ENCODE measurements around the gene MAD1L1.

MAD1L1 gene

GRCh38 chr7:1798191-1798590 is 434.6 kb downstream of the MAD1L1 start (continued):
- TF ChIP-seq, protein P1, sequence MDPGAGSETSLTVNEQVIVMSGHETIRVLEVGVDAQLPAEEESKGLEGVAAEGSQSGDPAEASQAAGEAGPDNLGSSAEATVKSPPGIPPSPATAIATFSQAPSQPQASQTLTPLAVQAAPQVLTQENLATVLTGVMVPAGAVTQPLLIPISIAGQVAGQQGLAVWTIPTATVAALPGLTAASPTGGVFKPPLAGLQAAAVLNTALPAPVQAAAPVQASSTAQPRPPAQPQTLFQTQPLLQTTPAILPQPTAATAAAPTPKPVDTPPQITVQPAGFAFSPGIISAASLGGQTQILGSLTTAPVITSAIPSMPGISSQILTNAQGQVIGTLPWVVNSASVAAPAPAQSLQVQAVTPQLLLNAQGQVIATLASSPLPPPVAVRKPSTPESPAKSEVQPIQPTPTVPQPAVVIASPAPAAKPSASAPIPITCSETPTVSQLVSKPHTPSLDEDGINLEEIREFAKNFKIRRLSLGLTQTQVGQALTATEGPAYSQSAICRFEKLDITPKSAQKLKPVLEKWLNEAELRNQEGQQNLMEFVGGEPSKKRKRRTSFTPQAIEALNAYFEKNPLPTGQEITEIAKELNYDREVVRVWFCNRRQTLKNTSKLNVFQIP (CRISPR knock-in tag; IDR thresholded peaks at IDR 0.05; ENCODE audit: borderline replicate concordance, low read depth): no peak
- TF ChIP-seq ESRRG (CRISPR knock-in tag; IDR thresholded peaks at IDR 0.05): no peak
- TF ChIP-seq OSR1 (CRISPR knock-in tag; IDR thresholded peaks at IDR 0.05): no peak
- TF ChIP-seq SNAI2 (CRISPR knock-in tag; IDR thresholded peaks at IDR 0.05): no peak
- no peak for TF ChIP-seq ZNF8 (CRISPR knock-in tag; IDR thresholded peaks at IDR 0.05)

DNA sequence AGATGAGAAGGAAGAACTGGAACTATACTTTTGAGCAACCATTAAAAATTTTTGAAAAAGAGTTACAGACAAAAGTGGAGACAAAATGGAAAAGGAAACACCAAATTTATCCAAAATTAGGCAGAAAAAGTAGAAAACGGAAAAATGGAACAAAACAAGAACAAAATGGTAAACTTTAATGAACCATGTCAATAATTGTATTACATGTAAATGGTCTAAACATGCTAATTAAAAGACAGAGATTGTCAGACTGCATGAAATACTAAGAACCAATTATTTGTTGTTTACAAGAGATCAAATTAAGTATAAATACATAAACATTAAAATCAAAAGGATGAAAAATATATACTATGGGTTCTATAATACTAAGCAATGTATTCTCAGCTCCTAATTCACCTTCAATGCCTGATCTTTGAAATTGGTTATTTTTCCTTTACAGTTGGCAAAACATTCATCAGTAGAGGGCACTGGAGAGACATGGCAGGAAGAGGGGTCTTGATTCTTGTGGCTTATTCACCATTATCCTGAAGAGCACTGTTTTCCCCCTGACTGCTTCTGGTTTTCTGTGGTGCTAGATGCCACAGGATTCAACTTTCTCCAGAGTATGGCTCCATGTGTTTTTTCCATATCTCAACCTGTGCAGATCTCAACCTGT is 437.7 kb downstream of the MAD1L1 start:
- no peak for TF ChIP-seq CSDC2 (CRISPR knock-in tag; IDR thresholded peaks at IDR 0.05)
- no peak for TF ChIP-seq ESRRG (CRISPR knock-in tag; IDR thresholded peaks at IDR 0.05)
- TF ChIP-seq OSR1 (CRISPR knock-in tag; IDR thresholded peaks at IDR 0.05): no peak
- no peak for TF ChIP-seq ISL1 (CRISPR knock-in tag; IDR thresholded peaks at IDR 0.05)
- TF ChIP-seq ZC3H10 (CRISPR knock-in tag; IDR thresholded peaks at IDR 0.05): no peak
- no peak for ATAC-seq

DNA sequence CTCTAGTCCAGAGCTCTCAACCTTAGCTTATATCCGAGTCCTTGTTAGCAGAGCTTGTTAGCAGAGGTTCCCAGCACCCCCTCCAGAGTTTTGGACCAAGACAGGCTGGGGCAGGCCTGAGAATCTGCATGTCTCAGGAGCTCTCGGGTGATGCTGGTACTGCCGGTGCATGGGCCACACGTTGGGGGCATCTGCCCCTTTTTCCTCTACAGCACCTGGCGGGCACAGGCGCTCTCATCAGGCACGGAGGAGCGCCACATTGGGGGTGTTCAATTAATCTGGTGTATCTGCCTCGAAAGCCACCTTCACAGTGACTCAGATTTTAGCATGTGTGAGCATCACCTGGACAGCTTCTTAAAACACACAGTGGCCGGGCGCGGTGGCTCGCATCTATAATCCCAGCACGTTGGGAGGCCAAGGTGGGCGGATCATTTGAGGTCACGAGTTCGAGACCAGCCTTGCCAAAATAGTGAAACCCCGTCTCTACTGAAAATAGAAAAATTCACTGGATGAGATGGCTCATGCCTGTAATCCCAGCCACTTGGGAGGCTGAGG is 445.0 kb downstream of the MAD1L1 start:
- ATAC-seq: no peak
- TF ChIP-seq, protein P2, sequence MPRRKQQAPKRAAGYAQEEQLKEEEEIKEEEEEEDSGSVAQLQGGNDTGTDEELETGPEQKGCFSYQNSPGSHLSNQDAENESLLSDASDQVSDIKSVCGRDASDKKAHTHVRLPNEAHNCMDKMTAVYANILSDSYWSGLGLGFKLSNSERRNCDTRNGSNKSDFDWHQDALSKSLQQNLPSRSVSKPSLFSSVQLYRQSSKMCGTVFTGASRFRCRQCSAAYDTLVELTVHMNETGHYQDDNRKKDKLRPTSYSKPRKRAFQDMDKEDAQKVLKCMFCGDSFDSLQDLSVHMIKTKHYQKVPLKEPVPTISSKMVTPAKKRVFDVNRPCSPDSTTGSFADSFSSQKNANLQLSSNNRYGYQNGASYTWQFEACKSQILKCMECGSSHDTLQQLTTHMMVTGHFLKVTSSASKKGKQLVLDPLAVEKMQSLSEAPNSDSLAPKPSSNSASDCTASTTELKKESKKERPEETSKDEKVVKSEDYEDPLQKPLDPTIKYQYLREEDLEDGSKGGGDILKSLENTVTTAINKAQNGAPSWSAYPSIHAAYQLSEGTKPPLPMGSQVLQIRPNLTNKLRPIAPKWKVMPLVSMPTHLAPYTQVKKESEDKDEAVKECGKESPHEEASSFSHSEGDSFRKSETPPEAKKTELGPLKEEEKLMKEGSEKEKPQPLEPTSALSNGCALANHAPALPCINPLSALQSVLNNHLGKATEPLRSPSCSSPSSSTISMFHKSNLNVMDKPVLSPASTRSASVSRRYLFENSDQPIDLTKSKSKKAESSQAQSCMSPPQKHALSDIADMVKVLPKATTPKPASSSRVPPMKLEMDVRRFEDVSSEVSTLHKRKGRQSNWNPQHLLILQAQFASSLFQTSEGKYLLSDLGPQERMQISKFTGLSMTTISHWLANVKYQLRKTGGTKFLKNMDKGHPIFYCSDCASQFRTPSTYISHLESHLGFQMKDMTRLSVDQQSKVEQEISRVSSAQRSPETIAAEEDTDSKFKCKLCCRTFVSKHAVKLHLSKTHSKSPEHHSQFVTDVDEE (CRISPR knock-in tag; IDR thresholded peaks at IDR 0.05): no peak
- TF ChIP-seq CSDC2 (CRISPR knock-in tag; IDR thresholded peaks at IDR 0.05): no peak
- TF ChIP-seq SNAI2 (CRISPR knock-in tag; IDR thresholded peaks at IDR 0.05): no peak
- TF ChIP-seq TCF4 (CRISPR knock-in tag; IDR thresholded peaks at IDR 0.05; ENCODE audit: borderline replicate concordance): no peak
- no peak for TF ChIP-seq BACH2 (CRISPR knock-in tag; IDR thresholded peaks at IDR 0.05; ENCODE audit: borderline replicate concordance)
- no peak for TF ChIP-seq OSR1 (CRISPR knock-in tag; IDR thresholded peaks at IDR 0.05)
- no peak for TF ChIP-seq ESRRG (CRISPR knock-in tag; IDR thresholded peaks at IDR 0.05)
- no peak for TF ChIP-seq RARB (CRISPR knock-in tag; IDR thresholded peaks at IDR 0.05)
- no peak for TF ChIP-seq ZC3H10 (CRISPR knock-in tag; IDR thresholded peaks at IDR 0.05)
- no peak for TF ChIP-seq GLIS3 (CRISPR knock-in tag; IDR thresholded peaks at IDR 0.05)
- TF ChIP-seq ISL1 (CRISPR knock-in tag; IDR thresholded peaks at IDR 0.05): no peak

- no peak for TF ChIP-seq GLIS3 (CRISPR knock-in tag; IDR thresholded peaks at IDR 0.05)
- TF ChIP-seq TCF4 (CRISPR knock-in tag; IDR thresholded peaks at IDR 0.05; ENCODE audit: borderline replicate concordance): no peak
- TF ChIP-seq SNAI2 (CRISPR knock-in tag; IDR thresholded peaks at IDR 0.05): no peak
- no peak for TF ChIP-seq ZNF565 (CRISPR knock-in tag; conservative IDR thresholded peaks at IDR 0.05; ENCODE audit: low read depth)
- TF ChIP-seq ISL1 (CRISPR knock-in tag; IDR thresholded peaks at IDR 0.05): no peak
- TF ChIP-seq, protein P3, sequence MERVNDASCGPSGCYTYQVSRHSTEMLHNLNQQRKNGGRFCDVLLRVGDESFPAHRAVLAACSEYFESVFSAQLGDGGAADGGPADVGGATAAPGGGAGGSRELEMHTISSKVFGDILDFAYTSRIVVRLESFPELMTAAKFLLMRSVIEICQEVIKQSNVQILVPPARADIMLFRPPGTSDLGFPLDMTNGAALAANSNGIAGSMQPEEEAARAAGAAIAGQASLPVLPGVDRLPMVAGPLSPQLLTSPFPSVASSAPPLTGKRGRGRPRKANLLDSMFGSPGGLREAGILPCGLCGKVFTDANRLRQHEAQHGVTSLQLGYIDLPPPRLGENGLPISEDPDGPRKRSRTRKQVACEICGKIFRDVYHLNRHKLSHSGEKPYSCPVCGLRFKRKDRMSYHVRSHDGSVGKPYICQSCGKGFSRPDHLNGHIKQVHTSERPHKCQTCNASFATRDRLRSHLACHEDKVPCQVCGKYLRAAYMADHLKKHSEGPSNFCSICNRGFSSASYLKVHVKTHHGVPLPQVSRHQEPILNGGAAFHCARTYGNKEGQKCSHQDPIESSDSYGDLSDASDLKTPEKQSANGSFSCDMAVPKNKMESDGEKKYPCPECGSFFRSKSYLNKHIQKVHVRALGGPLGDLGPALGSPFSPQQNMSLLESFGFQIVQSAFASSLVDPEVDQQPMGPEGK (CRISPR knock-in tag; IDR thresholded peaks at IDR 0.05; ENCODE audit: borderline replicate concordance): no peak
- no peak for TF ChIP-seq RARB (CRISPR knock-in tag; IDR thresholded peaks at IDR 0.05)
- ATAC-seq: no peak
Observed at GRCh38 chr7:1787241-1787640, 445.5 kb downstream of the MAD1L1 start.

DNA sequence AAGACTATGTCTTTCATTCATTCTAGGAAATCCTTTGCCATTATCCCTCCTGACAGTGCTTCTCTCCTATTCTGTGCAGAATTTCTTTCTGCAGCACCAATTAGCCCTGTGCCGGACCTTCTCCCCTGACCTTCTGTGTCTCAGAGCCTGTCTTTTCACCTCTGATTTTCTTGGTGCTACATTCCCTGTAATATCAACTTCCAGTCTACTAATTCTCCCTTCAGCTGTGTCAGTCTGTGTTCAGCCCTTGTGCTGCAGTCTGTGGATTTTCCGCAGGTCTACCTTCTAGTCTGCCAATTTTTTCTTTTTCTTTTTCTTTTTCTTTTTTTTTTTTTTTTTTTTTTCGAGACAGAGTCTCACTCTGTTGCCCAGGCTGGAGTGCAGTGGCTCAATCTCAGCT is 446.9 kb downstream of the MAD1L1 start:
- ATAC-seq: no peak
- TF ChIP-seq CREB5 (CRISPR knock-in tag; IDR thresholded peaks at IDR 0.05; ENCODE audit: low read depth) (no peak), ZFP30 (CRISPR knock-in tag; IDR thresholded peaks at IDR 0.05) (no peak), TCF4 (CRISPR knock-in tag; IDR thresholded peaks at IDR 0.05; ENCODE audit: borderline replicate concordance) (no peak), CSRNP3 (CRISPR knock-in tag; IDR thresholded peaks at IDR 0.05) (no peak), TOX (CRISPR knock-in tag; IDR thresholded peaks at IDR 0.05; ENCODE audit: borderline replicate concordance) (no peak), BACH2 (CRISPR knock-in tag; IDR thresholded peaks at IDR 0.05; ENCODE audit: borderline replicate concordance) (no peak), PPARA (CRISPR knock-in tag; IDR thresholded peaks at IDR 0.05; ENCODE audit: borderline replicate concordance) (no peak), SNAI2 (CRISPR knock-in tag; IDR thresholded peaks at IDR 0.05) (no peak)
- TF ChIP-seq, protein P1 (CRISPR knock-in tag; IDR thresholded peaks at IDR 0.05; ENCODE audit: borderline replicate concordance, low read depth): no peak

Measured in SK-N-SH treated with all-trans-retinoic acid at 6 μM for 48 hours (cell line).